GOT3 (cell line): ENCODE measurements around the gene ARHGAP31.

Source experiments
- DNase-seq: peaks from one replicate; lab custom pipeline; 2025; ENCODE audit warnings: mixed read lengths; lab: John Stamatoyannopoulos, UW

ARHGAP31 gene

GRCh38 chr3:119382134-119382533 is 88.0 kb downstream of the ARHGAP31 start:
- no peak for DNase-seq

GRCh38 chr3:119388577-119388976 is 94.4 kb downstream of the ARHGAP31 start:
- no peak for DNase-seq

GRCh38 chr3:119395923-119396358 is 101.8 kb downstream of the ARHGAP31 start:
- DNase-seq, result no peak

- no peak for DNase-seq
Observed at GRCh38 chr3:119396870-119397269, 102.7 kb downstream of the ARHGAP31 start.

- no peak for DNase-seq
Observed at GRCh38 chr3:119400466-119400865, 106.3 kb downstream of the ARHGAP31 start.

GRCh38 chr3:119401069-119401468 is 106.9 kb downstream of the ARHGAP31 start:
- DNase-seq, result no peak

- no peak for DNase-seq
Observed at GRCh38 chr3:119401503-119402440, 107.6 kb downstream of the ARHGAP31 start.

- no peak for DNase-seq
Observed at GRCh38 chr3:119402791-119403190, 108.6 kb downstream of the ARHGAP31 start.

- DNase-seq, result no peak
Observed at GRCh38 chr3:119403201-119403600, 109.0 kb downstream of the ARHGAP31 start.

- DNase-seq, result no peak
Observed at GRCh38 chr3:119405315-119405714, 111.1 kb downstream of the ARHGAP31 start.

GRCh38 chr3:119408243-119408950 is 114.2 kb downstream of the ARHGAP31 start:
- no peak for DNase-seq

GRCh38 chr3:119409844-119410243 is 115.7 kb downstream of the ARHGAP31 start:
- DNase-seq, result no peak

- no peak for DNase-seq
Observed at GRCh38 chr3:119413603-119414280, 119.6 kb downstream of the ARHGAP31 start.

- DNase-seq, result no peak
Observed at GRCh38 chr3:119416873-119417272, 122.7 kb downstream of the ARHGAP31 start.

GRCh38 chr3:119417771-119418512 is 123.8 kb downstream of the ARHGAP31 start:
- DNase-seq, result no peak

GRCh38 chr3:119418641-119419040 is 124.5 kb downstream of the ARHGAP31 start:
- no peak for DNase-seq

- no peak for DNase-seq
Observed at GRCh38 chr3:119420196-119420595, 126.0 kb downstream of the ARHGAP31 start.

- DNase-seq, result no peak
Observed at GRCh38 chr3:119427669-119428068, 133.5 kb downstream of the ARHGAP31 start.

GRCh38 chr3:119428538-119428937 is 134.4 kb downstream of the ARHGAP31 start:
- DNase-seq, result no peak

GRCh38 chr3:119433613-119434325 is 139.6 kb downstream of the ARHGAP31 start:
- DNase-seq, result no peak

GRCh38 chr3:119434703-119435102 is 140.5 kb downstream of the ARHGAP31 start:
- DNase-seq, result no peak
